Testis (tissue), 2 donors: Measurements from ENCODE around the gene KRT222.

Experiments
- POLR2A ChIP-seq: fragments of 450-650 bp; IDR thresholded peaks from one replicate; pipeline ENCODE4 v1.6.1; 2017; ENCODE audit warnings: antibody characterized with exemption, mild to moderate bottlenecking, moderate library complexity
- TF ChIP-seq, protein P1 (sequence below), 3 experiments: fragments of 450-650 bp in 2 of 3; fragments of 200-600 bp in 1 of 3; sonication (generic) in 1 of 3; IDR thresholded peaks; one replicate each; pipeline ENCODE4 v1.5.1; 2016 to 2019; ENCODE audit warnings: antibody characterized with exemption in 3 of 3, mild to moderate bottlenecking in 2 of 3, moderate library complexity in 1 of 3

DNA sequence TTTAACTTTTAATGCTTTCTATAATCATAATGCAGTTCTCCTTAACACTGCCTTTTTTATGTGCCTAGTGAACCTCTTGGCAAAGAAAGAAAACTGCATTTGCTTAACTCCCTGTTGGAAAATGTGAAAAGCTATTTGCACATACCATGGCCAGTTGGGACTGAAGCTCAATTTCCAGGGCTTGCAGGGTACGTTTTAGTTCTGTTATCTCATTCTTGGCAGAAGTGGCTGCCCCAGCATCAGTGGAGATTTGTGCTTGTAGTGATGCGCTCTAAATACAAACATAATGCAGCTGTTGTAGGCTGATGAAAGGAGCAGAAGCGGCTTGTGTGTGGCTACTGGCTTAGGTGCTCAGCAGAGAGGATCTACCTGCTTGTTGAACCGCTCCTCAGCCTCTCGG lies 34.9 kb upstream of the KRT222 start:
- TF ChIP-seq, protein P1, sequence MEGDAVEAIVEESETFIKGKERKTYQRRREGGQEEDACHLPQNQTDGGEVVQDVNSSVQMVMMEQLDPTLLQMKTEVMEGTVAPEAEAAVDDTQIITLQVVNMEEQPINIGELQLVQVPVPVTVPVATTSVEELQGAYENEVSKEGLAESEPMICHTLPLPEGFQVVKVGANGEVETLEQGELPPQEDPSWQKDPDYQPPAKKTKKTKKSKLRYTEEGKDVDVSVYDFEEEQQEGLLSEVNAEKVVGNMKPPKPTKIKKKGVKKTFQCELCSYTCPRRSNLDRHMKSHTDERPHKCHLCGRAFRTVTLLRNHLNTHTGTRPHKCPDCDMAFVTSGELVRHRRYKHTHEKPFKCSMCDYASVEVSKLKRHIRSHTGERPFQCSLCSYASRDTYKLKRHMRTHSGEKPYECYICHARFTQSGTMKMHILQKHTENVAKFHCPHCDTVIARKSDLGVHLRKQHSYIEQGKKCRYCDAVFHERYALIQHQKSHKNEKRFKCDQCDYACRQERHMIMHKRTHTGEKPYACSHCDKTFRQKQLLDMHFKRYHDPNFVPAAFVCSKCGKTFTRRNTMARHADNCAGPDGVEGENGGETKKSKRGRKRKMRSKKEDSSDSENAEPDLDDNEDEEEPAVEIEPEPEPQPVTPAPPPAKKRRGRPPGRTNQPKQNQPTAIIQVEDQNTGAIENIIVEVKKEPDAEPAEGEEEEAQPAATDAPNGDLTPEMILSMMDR (IDR thresholded peaks at IDR 0.05), result no peak
- TF ChIP-seq POLR2A, result no peak
